BLaER1 treated with 17β-estradiol and CSF1 and Interleukin-3, amounts not matched to agents 10 nM and 100 nM (cell line): ENCODE results near the gene AZU1.
"Not testable (repeated sequence)": the region's sequence is repeated elsewhere in the genome, so short reads cannot be mapped to it uniquely, and the experiment has no call there.

Source experiments
- H3K27ac ChIP-seq, 11 experiments: shearing (Covaris generic); formaldehyde crosslinking; 2 replicates each; pipeline ENCODE4 v1.8.1; 2022
- H3K27me3 ChIP-seq, 11 experiments: shearing (Covaris generic); formaldehyde crosslinking; 2 replicates each; pipeline ENCODE4 v1.8.1; 2022
- H3K36me3 ChIP-seq, 11 experiments: shearing (Covaris generic); formaldehyde crosslinking; 2 replicates each; pipeline ENCODE4 v1.8.1; 2022
- H3K4me1 ChIP-seq, 10 experiments: shearing (Covaris generic); formaldehyde crosslinking; 2 replicates each; pipeline ENCODE4 v1.8.1; 2022
- H3K4me2 ChIP-seq, 11 experiments: shearing (Covaris generic); formaldehyde crosslinking; 2 replicates each; pipeline ENCODE4 v1.8.1; 2022
- H3K4me3 ChIP-seq, 10 experiments: shearing (Covaris generic); formaldehyde crosslinking; 2 replicates each; pipeline ENCODE4 v1.8.1; 2022
- H3K9ac ChIP-seq, 11 experiments: shearing (Covaris generic); formaldehyde crosslinking; 2 replicates each; pipeline ENCODE4 v1.8.1; 2022
- H3K9me3 ChIP-seq, 11 experiments: shearing (Covaris generic); formaldehyde crosslinking; replicated peaks in 1 of 11; 2 replicates each; pipeline ENCODE4 v1.8.1; 2022
- H4K20me1 ChIP-seq, 11 experiments: shearing (Covaris generic); formaldehyde crosslinking; 2 replicates each; pipeline ENCODE4 v1.8.1; 2022
- Cebpa-rat ChIP-seq, 11 experiments: shearing (Covaris generic); IDR thresholded peaks; 2 replicates each; pipeline ENCODE4 v1.8.1; 2022

The AZU1 gene

DNA sequence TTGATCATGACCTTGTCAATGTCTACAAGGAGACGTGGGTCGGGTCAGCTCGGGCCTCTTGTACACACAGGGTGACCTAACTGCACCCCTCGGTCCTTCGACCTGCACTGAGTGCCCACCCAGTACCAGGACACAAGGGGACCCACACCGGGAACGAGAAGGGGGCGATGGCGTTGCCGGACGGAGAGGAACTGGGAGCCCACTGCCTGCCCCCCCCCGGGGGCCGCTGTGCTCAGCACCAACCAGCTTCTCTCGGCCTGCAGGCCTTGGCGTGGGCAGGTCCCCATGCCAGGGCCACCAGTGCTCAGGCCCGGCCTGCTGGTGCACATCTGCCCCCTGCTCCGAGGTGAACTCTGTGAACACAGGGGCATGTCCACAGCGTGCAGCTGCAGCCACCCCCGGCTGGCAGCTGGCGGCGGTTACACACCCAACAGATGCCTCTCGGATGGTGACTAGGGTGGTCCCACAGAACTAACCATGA is 46.0 kb downstream of the AZU1 start:
- TF ChIP-seq Cebpa-rat (IDR thresholded peaks at IDR 0.05): no peak

GRCh38 chr19:875265-875879 is 47.7 kb downstream of the AZU1 start:
- no peaks in the 10 kb centered on the region for H3K27me3 ChIP-seq
- no peaks in the 10 kb centered on the region for H3K9me3 ChIP-seq
- TF ChIP-seq Cebpa-rat (IDR thresholded peaks at IDR 0.05): no peak
- peaks cover 42 to 65% (median 57%) of the 10 kb centered on the region in 11 experiments for H3K36me3 ChIP-seq
- H3K4me3 ChIP-seq: no peak overlapping the region
- peaks cover 7 to 18% (median 14%) of the 10 kb centered on the region in 10 experiments for H3K4me1 ChIP-seq
- H3K27ac ChIP-seq: no peak overlapping the region
- H4K20me1 ChIP-seq: peaks cover 0 to 56% (median 16%) of the 10 kb centered on the region in 11 experiments; a peak in 17 of 22 replicates
- 0 out of 22 replicates have a peak overlapping the region, but pooled peaks of 1 of the 11 experiments have one; percentile 6 for H3K9ac ChIP-seq
- H3K4me2 ChIP-seq: no peak overlapping the region

More for the DNA sequence above, 46.0 kb downstream of the AZU1 start:
- H3K9me3 ChIP-seq: no peaks in the 10 kb centered on the region
- peaks cover 20 to 32% (median 26%) of the 10 kb centered on the region in 10 experiments for H3K4me1 ChIP-seq
- peaks cover 55 to 66% (median 62%) of the 10 kb centered on the region in 11 experiments for H3K36me3 ChIP-seq
- H4K20me1 ChIP-seq: peaks cover 0 to 44% (median 15%) of the 10 kb centered on the region in 11 experiments; a peak in 16 of 22 replicates
- no peak overlapping the region; a peak in 1 of 22 replicates for H3K9ac ChIP-seq
- no peaks in the 10 kb centered on the region for H3K27me3 ChIP-seq
- H3K4me3 ChIP-seq: no peak overlapping the region
- peak overlapping the region in 4 of 11 experiments; percentile 10 to 48 (median 42); a peak in 4 of 22 replicates for H3K4me2 ChIP-seq
- H3K27ac ChIP-seq: peak overlapping the region in 1 of 11 experiments; percentile 9; a peak in 1 of 22 replicates

- Histone ChIP-seq H3K27me3 (no peaks in the 10 kb centered on the region), H3K4me1 (peaks cover 7 to 18% (median 14%) of the 10 kb centered on the region in 10 experiments), H3K27ac (no peak overlapping the region), H3K9ac (0 out of 22 replicates have a peak overlapping the region, but pooled peaks of 1 of the 11 experiments have one; percentile 6), H3K4me3 (no peak overlapping the region), H3K36me3 (peaks cover 40 to 65% (median 57%) of the 10 kb centered on the region in 11 experiments), H3K4me2 (no peak overlapping the region), H4K20me1 (peaks cover 0 to 63% (median 16%) of the 10 kb centered on the region in 11 experiments; a peak in 17 of 22 replicates), H3K9me3 (no peaks in the 10 kb centered on the region)
- no peak for TF ChIP-seq Cebpa-rat (IDR thresholded peaks at IDR 0.05)
These were observed 48.5 kb downstream of the AZU1 start for GRCh38 chr19:876089-876488.

- H4K20me1 ChIP-seq: peaks cover 6 to 71% (median 23%) of the 10 kb centered on the region in 11 experiments; a peak in 19 of 22 replicates
- TF ChIP-seq Cebpa-rat (IDR thresholded peaks at IDR 0.05): no peak
- no peaks in the 10 kb centered on the region for H3K27me3 ChIP-seq
- H3K4me3 ChIP-seq: no peak overlapping the region
- no peak overlapping the region for H3K27ac ChIP-seq
- H3K9ac ChIP-seq: no peak overlapping the region
- no peak overlapping the region for H3K4me2 ChIP-seq
- no peaks in the 10 kb centered on the region for H3K9me3 ChIP-seq
- H3K4me1 ChIP-seq: peaks cover 6 to 17% (median 13%) of the 10 kb centered on the region in 10 experiments
- H3K36me3 ChIP-seq: peaks cover 44 to 68% (median 61%) of the 10 kb centered on the region in 11 experiments
These were observed 49.2 kb downstream of the AZU1 start for GRCh38 chr19:876780-877314.

- H3K4me1 ChIP-seq: peaks cover 0 to 10% (median 6%) of the 10 kb centered on the region in 10 experiments; a peak in 12 of 20 replicates
- not testable (repeated sequence) for H3K27me3 ChIP-seq, H3K9ac ChIP-seq, H3K9me3 ChIP-seq, H3K27ac ChIP-seq, H3K4me3 ChIP-seq, H3K4me2 ChIP-seq
- peaks cover 57 to 81% (median 74%) of the 10 kb centered on the region in 11 experiments for H3K36me3 ChIP-seq
- peaks cover 5 to 84% (median 23%) of the 10 kb centered on the region in 11 experiments; a peak in 18 of 22 replicates for H4K20me1 ChIP-seq
These were observed 50.5 kb downstream of the AZU1 start for GRCh38 chr19:877992-878660.

DNA sequence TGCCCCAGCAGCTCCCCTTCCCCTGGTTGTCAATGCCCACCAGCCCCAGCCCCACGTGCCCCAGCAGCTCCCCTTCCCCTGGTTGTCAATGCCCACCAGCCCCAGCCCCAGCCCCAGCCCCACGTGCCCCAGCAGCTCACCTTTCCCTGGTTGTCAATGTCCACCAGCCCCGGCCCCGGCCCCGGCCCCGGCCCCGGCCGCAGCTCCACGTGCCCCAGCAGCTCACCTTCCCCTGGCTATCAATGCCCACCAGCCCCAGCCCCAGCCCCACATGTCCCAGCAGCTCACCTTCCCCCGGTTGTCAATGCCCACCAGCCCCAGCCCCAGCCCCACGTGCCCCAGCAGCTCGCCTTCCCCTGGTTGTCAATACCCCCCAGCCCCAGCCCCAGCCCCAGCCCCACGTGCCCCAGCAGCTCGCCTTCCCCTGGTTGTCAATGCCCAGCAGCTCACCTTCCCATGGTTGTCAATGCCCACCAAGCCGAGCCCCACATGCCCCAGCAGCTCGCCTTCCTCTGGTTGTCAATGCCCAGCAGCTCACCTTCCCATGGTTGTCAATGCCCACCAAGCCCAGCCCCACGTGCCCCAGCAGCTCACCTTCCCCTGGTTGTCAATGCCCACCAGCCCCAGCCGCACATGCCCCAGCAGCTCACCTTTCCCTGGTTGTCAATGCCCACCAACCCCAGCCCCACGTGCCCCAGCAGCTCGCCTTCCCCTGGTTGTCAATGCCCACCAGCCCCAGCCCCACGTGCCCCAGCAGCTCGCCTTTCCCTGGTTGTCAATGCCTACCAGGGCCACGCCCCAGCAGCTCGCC is 51.3 kb downstream of the AZU1 start:
- H3K27ac ChIP-seq, H3K9ac ChIP-seq, H3K27me3 ChIP-seq, H3K4me2 ChIP-seq, H3K4me3 ChIP-seq, H3K9me3 ChIP-seq, H3K4me1 ChIP-seq: not testable (repeated sequence)
- Histone ChIP-seq H3K36me3 (peaks cover 60 to 84% (median 77%) of the 10 kb centered on the region in 11 experiments), H4K20me1 (peaks cover 0 to 85% (median 20%) of the 10 kb centered on the region in 11 experiments; a peak in 15 of 22 replicates)

DNA sequence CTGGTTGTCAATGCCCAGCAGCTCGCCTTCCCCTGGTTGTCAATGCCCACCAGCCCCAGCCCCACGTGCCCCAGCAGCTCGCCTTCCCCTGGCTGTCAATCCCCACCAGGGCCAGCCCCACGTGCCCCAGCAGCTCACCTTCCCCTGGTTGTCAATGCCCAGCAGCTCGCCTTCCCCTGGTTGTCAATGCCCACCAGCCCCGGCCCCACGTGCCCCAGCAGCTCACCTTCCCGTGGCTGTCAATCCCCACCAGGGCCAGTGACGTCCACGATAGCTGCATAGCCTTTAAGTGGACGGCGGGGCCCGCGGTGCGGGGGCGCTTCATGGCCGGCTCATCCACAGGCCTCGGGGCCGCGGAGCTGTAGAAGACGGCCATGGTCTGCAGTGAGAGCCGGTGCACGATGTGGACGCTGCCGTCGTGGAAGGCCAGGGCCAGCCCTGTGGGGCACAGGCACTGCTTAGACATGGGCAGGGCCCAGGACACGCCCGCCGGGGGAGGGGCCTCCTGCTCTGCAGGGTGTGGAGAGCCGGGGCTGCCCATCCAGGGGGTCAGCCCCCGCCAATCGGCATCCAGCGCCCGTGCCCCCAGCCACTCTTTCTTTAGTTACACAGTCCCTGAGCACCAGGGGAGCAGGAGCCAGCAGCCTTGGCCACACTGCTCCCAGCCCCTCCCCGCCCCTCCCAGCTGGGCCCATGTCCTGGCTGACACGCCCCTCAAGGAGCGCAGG is 52.2 kb downstream of the AZU1 start:
- TF ChIP-seq Cebpa-rat (IDR thresholded peaks at IDR 0.05): no peak
- H3K27me3 ChIP-seq: no peaks in the 10 kb centered on the region
- H3K9me3 ChIP-seq: no peaks in the 10 kb centered on the region
- no peak overlapping the region for H3K27ac ChIP-seq
- H3K4me1 ChIP-seq: no peaks in the 10 kb centered on the region
- no peak overlapping the region for H3K4me3 ChIP-seq
- no peak overlapping the region for H3K9ac ChIP-seq
- peaks cover 63 to 84% (median 79%) of the 10 kb centered on the region in 11 experiments for H3K36me3 ChIP-seq
- no peak overlapping the region for H3K4me2 ChIP-seq
- peaks cover 0 to 84% (median 20%) of the 10 kb centered on the region in 11 experiments; a peak in 15 of 22 replicates for H4K20me1 ChIP-seq
